Epidermal melanocyte (primary cell): ENCODE results near the gene GFRA1.

Source experiments
- DNase-seq: peaks from one replicate; pipeline ENCODE4 v3.0.0; 2011; ENCODE audit warnings: low spot score; ENCODE audit not compliant: insufficient read length

Gene GFRA1

GRCh38 chr10:116103668-116104067, 169.3 kb downstream of the GFRA1 start:
- DNase-seq = no peak

GRCh38 chr10:116101616-116102315, 171.2 kb downstream of the GFRA1 start:
- DNase-seq = no peak

- no peak for DNase-seq
Measured at GRCh38 chr10:116100984-116101383, 172.0 kb downstream of the GFRA1 start.

GRCh38 chr10:116099023-116099420, 174.0 kb downstream of the GFRA1 start:
- no peak for DNase-seq

GRCh38 chr10:116098411-116099022, 174.5 kb downstream of the GFRA1 start:
- DNase-seq = no peak

GRCh38 chr10:116097239-116097784, 175.7 kb downstream of the GFRA1 start:
- DNase-seq = no peak

- no peak for DNase-seq
Measured at GRCh38 chr10:116096526-116096925, 176.5 kb downstream of the GFRA1 start.

- DNase-seq = no peak
Measured at GRCh38 chr10:116094356-116094755, 178.7 kb downstream of the GFRA1 start.

- no peak for DNase-seq
Measured at GRCh38 chr10:116093031-116093430, 180.0 kb downstream of the GFRA1 start.

- DNase-seq = no peak
Measured at GRCh38 chr10:116088985-116089384, 184.0 kb downstream of the GFRA1 start.

GRCh38 chr10:116085323-116085722, 187.7 kb downstream of the GFRA1 start:
- no peak for DNase-seq

- DNase-seq = no peak
Measured at GRCh38 chr10:116084161-116084560, 188.8 kb downstream of the GFRA1 start.

- DNase-seq = no peak
Measured at GRCh38 chr10:116083226-116083762, 189.7 kb downstream of the GFRA1 start.

- DNase-seq = no peak
Measured at GRCh38 chr10:116082762-116083161, 190.2 kb downstream of the GFRA1 start.

GRCh38 chr10:116082206-116082605, 190.8 kb downstream of the GFRA1 start:
- DNase-seq = no peak

- no peak for DNase-seq
Measured at GRCh38 chr10:116080553-116080952, 192.5 kb downstream of the GFRA1 start.

- no peak for DNase-seq
Measured at GRCh38 chr10:116079355-116079754, 193.7 kb downstream of the GFRA1 start.

- DNase-seq = no peak
Measured at GRCh38 chr10:116076621-116077020, 196.4 kb downstream of the GFRA1 start.

GRCh38 chr10:116073510-116073909, 199.5 kb downstream of the GFRA1 start:
- no peak for DNase-seq

GRCh38 chr10:116073001-116073400, 200.0 kb downstream of the GFRA1 start:
- no peak for DNase-seq

GRCh38 chr10:116071453-116072148, 201.4 kb downstream of the GFRA1 start:
- no peak for DNase-seq

GRCh38 chr10:116070743-116071320, 202.2 kb downstream of the GFRA1 start:
- no peak for DNase-seq
